GM19463 (cell line): ENCODE data around the gene ZC3H18.

Experiments
- ATAC-seq: cut with Tn5 transposase; IDR thresholded peaks from one replicate; pipeline ENCODE4 v1.9.1; 2021; ENCODE audit warnings: mild to moderate bottlenecking, moderate library complexity; ENCODE audit not compliant: unreplicated experiment

Gene ZC3H18

GRCh38 chr16:88636488-88637265 lies 66.5 kb downstream of the ZC3H18 start:
- ATAC-seq: no peak

- ATAC-seq: no peak
These were observed 68.4 kb downstream of the ZC3H18 start, which contains the start of gene IL17C for GRCh38 chr16:88638323-88639230. TSS of gene IL17C (plus strand) at chr16:88638572. CDS start at chr16:88638642, 70 bp downstream.

GRCh38 chr16:88639231-88640038 lies 69.2 kb downstream of the ZC3H18 start:
- ATAC-seq: no peak

- ATAC-seq: no peak
These were observed 69.9 kb downstream of the ZC3H18 start for GRCh38 chr16:88640039-88640495.

- ATAC-seq: no peak
These were observed 70.5 kb downstream of the ZC3H18 start for GRCh38 chr16:88640498-88641247.

DNA sequence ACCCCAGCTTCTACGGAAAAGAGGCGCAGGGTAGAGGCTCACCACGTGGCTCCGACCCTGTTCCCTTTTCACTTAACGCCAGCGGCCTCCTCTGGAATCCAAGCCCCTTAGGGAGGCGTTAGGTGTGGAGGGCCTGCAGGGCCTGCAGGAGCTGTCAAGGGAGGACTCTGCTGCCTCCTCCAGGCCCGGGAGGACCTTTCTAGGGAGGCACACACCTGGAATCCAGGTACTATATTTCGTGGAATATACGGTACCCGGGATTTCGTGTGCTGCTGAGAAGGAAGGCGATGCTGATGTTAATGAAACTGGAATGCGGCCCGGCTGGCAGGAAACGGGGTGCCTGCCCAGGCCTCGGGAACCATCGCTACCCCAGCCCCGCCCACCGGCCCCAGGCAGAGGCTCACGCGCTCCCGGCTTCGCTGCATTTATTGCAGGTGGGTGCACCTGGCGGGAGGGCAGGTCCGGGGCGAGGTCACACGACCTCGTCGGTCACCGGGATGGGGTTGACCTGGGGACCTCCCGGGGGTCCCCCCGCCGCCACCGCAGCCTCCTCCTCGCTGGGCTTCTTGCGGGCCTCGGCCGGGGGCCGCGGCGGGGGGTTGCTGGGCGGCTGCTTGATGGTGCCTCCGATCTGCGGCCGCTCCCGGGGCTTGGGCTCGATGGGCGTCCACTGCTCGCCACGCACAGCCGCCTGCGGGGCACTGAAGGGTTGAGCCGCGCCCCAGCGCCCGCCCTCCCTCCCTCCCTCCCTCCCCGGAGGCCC lies 72.9 kb downstream of the ZC3H18 start:
- no peak for ATAC-seq

DNA sequence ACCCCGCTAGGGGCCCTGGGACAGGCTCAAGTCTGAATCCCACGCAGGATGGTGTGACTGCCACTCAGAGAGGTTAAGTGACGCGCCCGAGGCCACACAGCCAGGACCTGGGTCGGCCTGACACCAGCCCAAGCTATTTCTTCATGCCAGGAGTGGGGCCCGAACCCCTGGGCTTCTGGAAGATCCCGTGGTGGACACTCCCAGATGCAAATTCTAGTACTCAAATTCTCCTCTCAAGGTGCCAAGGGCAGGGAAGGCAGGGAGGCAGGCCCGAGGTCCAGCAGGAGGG lies 73.4 kb downstream of the ZC3H18 start:
- no peak for ATAC-seq

GRCh38 chr16:88645455-88645854 lies 75.3 kb downstream of the ZC3H18 start:
- ATAC-seq: no peak

DNA sequence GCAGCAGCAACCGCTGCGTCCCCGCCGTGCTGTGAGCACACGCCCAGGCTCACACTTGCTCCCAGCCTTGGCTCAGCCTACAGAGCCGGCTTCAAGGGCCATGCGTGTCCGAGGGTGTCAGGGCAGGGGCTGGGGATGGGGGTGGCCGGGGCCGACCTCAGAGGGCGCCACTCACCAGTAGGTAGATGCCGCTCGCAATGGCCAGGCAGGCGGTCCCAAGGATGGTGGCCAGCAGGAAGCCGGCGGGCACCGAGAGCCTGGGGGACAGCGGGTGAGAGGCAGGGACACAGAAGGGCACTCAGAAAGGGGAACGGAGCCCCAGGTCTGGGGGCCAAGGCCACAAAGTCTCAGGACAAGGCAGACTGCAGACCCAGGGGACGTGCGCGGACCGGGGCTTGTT lies 75.7 kb downstream of the ZC3H18 start:
- no peak for ATAC-seq

- ATAC-seq: no peak
These were observed 76.3 kb downstream of the ZC3H18 start for GRCh38 chr16:88646345-88647034.

GRCh38 chr16:88647178-88648070 lies 77.2 kb downstream of the ZC3H18 start:
- ATAC-seq: no peak

- no peak for ATAC-seq
These were observed 79.2 kb downstream of the ZC3H18 start for GRCh38 chr16:88649195-88649923.

DNA sequence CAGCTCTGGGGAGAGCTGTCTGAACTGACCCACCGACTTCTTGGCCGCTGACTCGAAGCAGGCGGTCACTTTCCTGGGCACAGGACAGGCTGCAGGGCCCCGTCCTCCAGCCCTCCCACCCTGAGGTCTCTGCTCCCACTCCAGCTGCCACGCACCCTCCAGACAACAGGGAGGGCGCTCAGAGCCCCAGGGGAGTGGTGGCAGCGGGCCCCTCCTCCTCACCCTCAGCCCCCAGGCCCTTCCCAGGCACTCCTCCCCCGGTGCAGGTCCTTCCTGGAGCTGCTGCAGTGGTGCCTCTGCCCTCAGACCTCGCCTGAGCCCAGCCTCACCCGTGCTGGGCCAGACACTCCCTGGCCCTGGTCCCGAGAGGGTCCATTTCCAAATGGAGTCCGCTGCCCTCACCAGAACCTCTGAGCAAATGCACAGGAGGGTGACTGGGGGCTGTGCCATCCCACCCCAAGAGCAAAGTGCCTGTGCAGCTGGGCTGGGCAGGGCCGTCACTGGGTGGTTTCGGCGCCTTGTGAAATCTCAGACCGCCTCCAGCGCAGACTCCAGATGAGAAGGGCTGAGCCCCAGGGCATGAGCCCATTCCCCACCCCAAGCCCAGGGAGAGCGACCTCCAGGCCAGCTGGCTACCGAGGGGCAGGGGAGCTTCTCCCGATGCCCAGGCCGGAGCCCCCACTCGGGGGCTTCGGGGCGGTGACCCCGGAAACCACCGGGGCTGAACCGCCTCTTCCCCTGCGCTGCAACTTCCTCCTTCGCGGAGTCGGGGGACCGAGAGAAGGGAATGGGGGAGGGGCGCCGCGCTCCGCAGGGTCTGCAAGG lies 79.9 kb downstream of the ZC3H18 start:
- peak; percentile 10 for ATAC-seq

DNA sequence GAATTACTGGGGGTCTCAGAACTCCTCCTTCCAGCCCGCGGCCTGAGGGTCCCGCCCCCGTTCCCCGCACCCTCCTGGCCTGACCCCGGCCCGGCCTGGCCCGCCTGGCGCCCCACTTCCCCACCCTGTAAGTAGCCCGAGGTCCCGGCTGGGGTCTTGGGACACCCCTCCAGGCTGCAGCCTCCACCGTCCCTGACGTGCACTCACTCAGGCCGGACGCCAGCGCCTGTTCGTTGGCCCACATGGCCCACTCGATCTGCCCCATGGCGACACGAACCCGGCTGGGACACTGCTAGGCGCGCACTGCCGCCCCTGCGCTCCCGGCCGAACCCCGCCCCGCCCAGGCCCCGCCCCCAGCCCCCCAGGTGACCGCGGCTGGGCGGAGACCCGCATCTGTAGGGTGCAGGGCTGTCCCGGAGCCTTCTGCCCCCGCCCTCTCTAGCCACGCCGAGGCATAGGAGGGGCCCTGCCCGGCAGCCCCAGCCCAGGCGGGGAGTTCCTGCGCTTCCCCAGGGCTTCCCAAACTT lies 80.6 kb downstream of the ZC3H18 start, which contains the start of gene CYBA:
Gene CYBA, minus strand, starts transcription at position 305 of the 527 bp plus-strand sequence. Its CDS starts 40 bp downstream, at position 265.
- peak; percentile 73 for ATAC-seq

DNA sequence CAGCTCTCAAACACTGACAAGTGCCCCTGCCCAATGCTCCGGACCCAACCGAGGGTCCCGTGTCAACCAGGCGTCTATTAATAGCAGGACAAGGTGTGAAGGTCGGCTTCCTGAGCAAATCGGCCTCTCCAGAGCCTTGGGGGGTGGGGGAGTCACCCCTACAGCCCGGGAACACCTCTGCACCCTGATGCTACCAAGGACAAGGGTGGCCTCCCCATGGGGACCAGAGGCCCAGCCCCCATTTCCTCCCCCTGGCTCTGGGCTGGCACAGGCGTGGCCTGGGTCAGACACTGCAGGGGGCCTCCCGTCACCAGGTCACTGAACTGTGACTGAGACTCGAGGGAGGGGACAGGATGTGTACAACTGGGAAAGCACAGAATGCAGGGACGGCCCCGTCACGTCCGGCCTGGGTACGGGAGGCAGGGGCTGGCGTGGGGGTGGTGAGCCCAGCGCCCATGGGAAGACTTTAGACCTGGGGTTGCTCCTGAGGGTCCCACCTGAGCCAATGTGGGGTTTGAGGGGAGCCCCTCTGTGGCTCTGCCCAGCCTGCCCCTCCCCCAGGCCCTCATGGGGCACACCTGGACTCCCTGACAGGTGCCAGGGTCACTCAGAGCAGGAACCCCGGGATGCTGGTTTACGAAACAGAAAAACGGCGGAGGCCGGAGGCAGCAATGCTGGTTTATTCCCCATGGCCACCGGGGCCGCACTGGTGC lies 81.2 kb downstream of the ZC3H18 start:
- peak; percentile 77 for ATAC-seq
